Progenitor cell of endocrine pancreas (in vitro differentiated cells): ENCODE measurements around the gene DNLZ. TPM values are rescaled to one million over a fixed set of nuclear protein-coding genes. Genes with fewer than 3 reads are reported as not detected.

Source experiments
- DNase-seq: peaks from one replicate; pipeline ENCODE4 v3.0.0; 2021; ENCODE audit warnings: low spot score; ENCODE audit not compliant: unreplicated experiment
- H3K27ac Mint-ChIP-seq: 2 replicates; pipeline ENCODE4 v1.8.0; 2021; ENCODE audit warnings: mild to moderate bottlenecking, moderate library complexity, mixed read lengths
- H3K27me3 Mint-ChIP-seq: 2 replicates; pipeline ENCODE4 v1.8.0; 2021; ENCODE audit warnings: mixed read lengths
- H3K36me3 Mint-ChIP-seq: 2 replicates; pipeline ENCODE4 v1.8.0; 2022; ENCODE audit warnings: mixed read lengths; ENCODE audit not compliant: insufficient read depth
- H3K4me1 Mint-ChIP-seq: 2 replicates; pipeline ENCODE4 v1.8.0; 2021; ENCODE audit warnings: low read depth, mixed read lengths
- H3K4me3 Mint-ChIP-seq: 2 replicates; pipeline ENCODE4 v1.8.0; 2021; ENCODE audit warnings: low read depth, mild to moderate bottlenecking, moderate library complexity, mixed read lengths
- H3K9me3 Mint-ChIP-seq: 2 replicates; pipeline ENCODE4 v1.8.0; 2021; ENCODE audit warnings: low read depth, mixed read lengths
- total RNA-seq: library from RNA; stranded (reverse); gene quantifications from 2 replicates; pipeline ENCODE4 v1.2.1, GENCODE V29; 2021
- TF ChIP-seq, protein P1 (sequence below): fragments of 200-600 bp; sonication (generic); IDR thresholded peaks from one replicate; pipeline ENCODE4 v1.5.0; 2021; ENCODE audit warnings: antibody characterized with exemption, mild to moderate bottlenecking; ENCODE audit not compliant: unreplicated experiment

DNLZ gene
- total RNA-seq, 1 donor from 2014 or later: 16.2 TPM

DNA sequence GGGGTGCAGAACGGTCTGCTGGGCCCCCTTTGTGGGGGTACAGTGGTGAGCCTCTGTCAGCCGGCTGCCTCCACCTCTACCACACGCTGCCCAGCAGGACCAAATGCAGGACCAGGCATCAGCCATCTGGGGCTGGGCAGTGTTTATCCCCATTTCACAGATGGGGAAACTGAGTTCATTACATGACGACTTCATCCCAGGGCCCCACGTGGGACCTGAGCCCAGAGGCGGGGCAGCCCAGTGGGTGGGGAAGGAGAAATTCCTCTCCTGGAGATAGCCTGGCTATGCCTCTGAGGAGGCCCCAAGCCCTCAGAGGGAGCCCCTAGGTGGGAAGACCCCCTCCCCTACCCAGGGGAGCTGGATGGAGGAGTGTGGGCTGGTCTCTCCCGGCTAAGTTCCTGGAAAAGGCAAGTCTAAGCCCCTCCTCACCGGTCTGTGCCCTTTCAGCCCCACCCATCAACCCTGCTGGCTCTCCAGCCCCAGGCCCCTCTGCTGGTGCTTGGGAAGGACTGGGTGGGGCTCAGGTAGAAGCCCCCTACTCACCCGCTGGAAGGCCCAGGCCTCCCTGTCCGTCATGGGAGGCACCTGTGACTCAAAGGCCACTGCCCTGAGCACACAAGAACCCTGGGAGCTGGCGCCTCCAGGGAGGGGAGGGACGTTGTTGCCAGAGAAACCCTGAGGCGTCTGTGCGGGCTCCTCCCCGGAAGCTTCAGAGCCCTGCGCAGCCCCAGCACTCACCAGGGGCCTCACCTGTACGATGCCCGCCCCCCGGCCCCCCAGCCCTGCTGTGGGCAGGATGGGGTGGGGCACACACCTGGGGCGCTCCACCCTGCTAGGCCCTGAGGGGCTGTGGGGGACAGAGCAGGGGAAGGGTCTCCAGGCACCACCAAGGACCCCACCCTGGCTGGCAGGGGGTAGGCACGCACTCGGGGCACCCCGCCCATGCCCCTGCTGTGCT, 52.2 kb downstream of the DNLZ start:
- peaks cover 17% of the 10 kb centered on the region for H3K9me3 Mint-ChIP-seq
- H3K4me1 Mint-ChIP-seq: no peaks in the 10 kb centered on the region
- peak overlapping the region; percentile 73 for H3K27ac Mint-ChIP-seq
- no peaks in the 10 kb centered on the region for H3K36me3 Mint-ChIP-seq
- TF ChIP-seq, protein P1, sequence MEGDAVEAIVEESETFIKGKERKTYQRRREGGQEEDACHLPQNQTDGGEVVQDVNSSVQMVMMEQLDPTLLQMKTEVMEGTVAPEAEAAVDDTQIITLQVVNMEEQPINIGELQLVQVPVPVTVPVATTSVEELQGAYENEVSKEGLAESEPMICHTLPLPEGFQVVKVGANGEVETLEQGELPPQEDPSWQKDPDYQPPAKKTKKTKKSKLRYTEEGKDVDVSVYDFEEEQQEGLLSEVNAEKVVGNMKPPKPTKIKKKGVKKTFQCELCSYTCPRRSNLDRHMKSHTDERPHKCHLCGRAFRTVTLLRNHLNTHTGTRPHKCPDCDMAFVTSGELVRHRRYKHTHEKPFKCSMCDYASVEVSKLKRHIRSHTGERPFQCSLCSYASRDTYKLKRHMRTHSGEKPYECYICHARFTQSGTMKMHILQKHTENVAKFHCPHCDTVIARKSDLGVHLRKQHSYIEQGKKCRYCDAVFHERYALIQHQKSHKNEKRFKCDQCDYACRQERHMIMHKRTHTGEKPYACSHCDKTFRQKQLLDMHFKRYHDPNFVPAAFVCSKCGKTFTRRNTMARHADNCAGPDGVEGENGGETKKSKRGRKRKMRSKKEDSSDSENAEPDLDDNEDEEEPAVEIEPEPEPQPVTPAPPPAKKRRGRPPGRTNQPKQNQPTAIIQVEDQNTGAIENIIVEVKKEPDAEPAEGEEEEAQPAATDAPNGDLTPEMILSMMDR: no peak
- DNase-seq: no peak
- H3K4me3 Mint-ChIP-seq: no peak overlapping the region
- H3K27me3 Mint-ChIP-seq: no peaks in the 10 kb centered on the region

DNA sequence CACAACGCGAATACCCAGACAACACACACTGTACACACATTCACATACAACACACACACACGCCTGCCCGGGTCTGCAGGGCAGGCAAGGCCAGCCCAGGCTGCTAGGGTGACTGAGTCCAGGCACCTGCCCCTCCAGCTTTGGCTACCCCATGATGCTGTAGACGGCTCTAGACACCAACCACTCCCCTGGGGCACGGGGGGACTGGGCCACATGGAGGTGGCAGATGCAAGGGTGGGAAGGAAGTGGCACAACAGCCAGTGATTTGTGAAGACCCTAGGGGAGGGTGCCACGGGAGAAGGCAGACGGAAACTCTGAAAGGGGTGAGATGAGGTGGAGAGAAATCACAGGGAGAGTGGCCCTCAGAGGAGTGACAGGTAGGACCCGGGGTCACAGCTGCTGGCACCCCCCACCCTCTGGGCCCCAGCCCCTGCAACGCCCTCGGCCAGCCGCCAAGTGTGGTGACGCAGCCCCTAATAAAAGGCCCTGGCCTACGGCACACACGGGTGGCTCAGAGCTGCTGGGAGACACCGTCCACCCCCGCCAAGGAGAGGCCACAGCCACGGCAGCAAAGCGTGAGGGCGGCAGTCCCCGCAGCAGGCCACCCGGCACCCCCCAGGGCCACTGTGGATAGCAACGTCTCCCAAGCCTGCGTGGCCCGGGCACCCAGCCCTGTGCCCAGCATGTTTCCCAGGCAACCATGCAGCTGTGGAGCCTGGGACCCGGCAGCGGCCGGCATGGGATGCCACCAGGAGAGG, 53.1 kb downstream of the DNLZ start:
- Mint-ChIP-seq H3K36me3 (no peaks in the 10 kb centered on the region), H3K27me3 (no peaks in the 10 kb centered on the region)

DNA sequence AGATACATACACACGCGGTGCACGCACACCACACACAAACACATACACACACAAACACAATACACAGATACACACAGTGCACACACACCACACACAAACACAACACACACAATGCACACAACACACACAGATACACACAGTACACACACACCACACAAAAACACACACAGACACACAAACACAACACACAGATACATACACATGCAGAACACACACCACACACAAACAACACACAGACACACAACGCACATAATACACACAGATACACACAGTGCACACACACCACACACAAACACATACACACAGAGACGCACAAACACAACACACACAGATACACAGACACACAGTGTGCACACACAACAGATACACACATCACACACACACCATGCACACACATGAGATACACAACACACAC, 53.7 kb downstream of the DNLZ start:
- Mint-ChIP-seq H3K4me1 (no peaks in the 10 kb centered on the region), H3K27me3 (no peaks in the 10 kb centered on the region), H3K36me3 (no peaks in the 10 kb centered on the region), H3K4me3 (no peak overlapping the region), H3K27ac (no peak overlapping the region), H3K9me3 (peaks cover 5% of the 10 kb centered on the region)
- DNase-seq: no peak
- TF ChIP-seq, protein P1: no peak

More for the DNA sequence above, 53.1 kb downstream of the DNLZ start:
- H3K27ac Mint-ChIP-seq: no peak overlapping the region
- no peaks in the 10 kb centered on the region for H3K4me1 Mint-ChIP-seq
- no peak overlapping the region for H3K4me3 Mint-ChIP-seq
- DNase-seq: no peak
- TF ChIP-seq, protein P1: no peak
- H3K9me3 Mint-ChIP-seq: peaks cover 10% of the 10 kb centered on the region

Other genes starting within 250 kb of the DNLZ start
- 39.2 and 39.5 TPM in 2 replicates for gene TMEM250, start 244.9 kb downstream of the DNLZ start, total RNA-seq
- not detected in 2 replicates for gene LHX3, start 158.6 kb downstream of the DNLZ start, total RNA-seq
- gene QSOX2, start 117.9 kb downstream of the DNLZ start, total RNA-seq: 24.0 and 24.1 TPM in 2 replicates
- gene CCDC187, start 59.6 kb downstream of the DNLZ start, total RNA-seq: 1.2 and 1.4 TPM in 2 replicates
- gene GPSM1, start 36.2 kb downstream of the DNLZ start, total RNA-seq: 79.2 and 82.2 TPM in 2 replicates
- 1.6 and 2.0 TPM in 2 replicates for gene CARD9, start 9.9 kb upstream of the DNLZ start, total RNA-seq
- 22.3 and 23.7 TPM in 2 replicates for gene SNAPC4, start 36.4 kb upstream of the DNLZ start, total RNA-seq
- gene ENTR1, start 46.9 kb upstream of the DNLZ start, total RNA-seq: 68.3 and 70.9 TPM in 2 replicates
- 63.6 and 68.3 TPM in 2 replicates for gene PMPCA, start 46.9 kb upstream of the DNLZ start, total RNA-seq
- 25.1 and 26.2 TPM in 2 replicates for gene INPP5E, start 76.1 kb upstream of the DNLZ start, total RNA-seq
- 76.1 and 78.8 TPM in 2 replicates for gene SEC16A, start 119.3 kb upstream of the DNLZ start, total RNA-seq
- gene NOTCH1, start 182.3 kb upstream of the DNLZ start, total RNA-seq: 109 and 130 TPM in 2 replicates